ENCODE results near the gene SCRN2. TPM values are rescaled to one million over a fixed set of nuclear protein-coding genes. Genes with fewer than 3 reads are reported as not detected.

Gene SCRN2
- polyA plus RNA-seq, 4 donors: 46.0 to 127 (median 99.7) TPM

DNA sequence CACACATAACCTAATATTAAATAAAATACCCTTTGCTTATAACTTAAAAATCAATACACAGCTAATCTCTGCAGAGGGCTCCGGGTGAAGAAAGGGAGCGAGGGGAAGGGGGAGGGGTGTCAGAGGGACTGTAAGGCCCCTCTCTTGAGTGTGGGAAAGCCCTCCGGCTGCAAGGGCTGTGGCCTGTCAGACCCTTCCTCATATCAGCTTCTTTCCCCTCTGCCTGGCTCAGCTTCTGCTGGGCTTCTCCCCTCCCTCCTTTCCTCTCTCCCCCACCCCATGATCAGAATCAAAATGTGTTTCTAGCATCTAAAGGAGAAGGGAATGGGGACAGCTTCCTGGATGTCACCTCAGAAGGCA is 4.6 kb upstream of the SCRN2 start:
- Histone ChIP-seq H3K4me1 (ENCODE audit: control insufficient read depth in 3 of 3, insufficient read depth in 2 of 3, low read depth in 1 of 3, low read length in 2 of 3) (peaks cover 0 to 35% (median 2%) of the 10 kb centered on the region in 3 donors), H3K27me3 (ENCODE audit: control insufficient read depth in 3 of 3, insufficient read depth in 3 of 3, low read length in 3 of 3) (peaks cover 0 to 50% (median 17%) of the 10 kb centered on the region in 3 donors), H3K9me3 (ENCODE audit: control insufficient read depth in 2 of 2, insufficient read depth in 1 of 2, low read depth in 1 of 2, low read length in 1 of 2) (no peaks in the 10 kb centered on the region), H3K4me3 (ENCODE audit: low read depth in 1 of 3, low read length in 3 of 3) (no peak overlapping the region), H3K36me3 (ENCODE audit: control insufficient read depth in 3 of 3, insufficient read depth in 2 of 3, low read depth in 1 of 3, low read length in 3 of 3) (peaks cover 0 to 4% (median 0%) of the 10 kb centered on the region in 3 donors), H3K27ac (ENCODE audit: low read depth in 1 of 3, low read length in 2 of 3) (no peak overlapping the region)
- FAIRE-seq (no peak), DNase-seq (no peak)
- WGBS, 3 donors: 76 to 90% (median 81%) methylated on average over 3 of the region's 3 CpGs

- Histone ChIP-seq H3K4me3 (ENCODE audit: low read depth in 1 of 3, low read length in 3 of 3) (no peak overlapping the region), H3K4me1 (ENCODE audit: control insufficient read depth in 3 of 3, insufficient read depth in 2 of 3, low read depth in 1 of 3, low read length in 2 of 3) (peaks cover 2 to 35% (median 6%) of the 10 kb centered on the region in 3 donors), H3K27ac (ENCODE audit: low read depth in 1 of 3, low read length in 2 of 3) (no peak overlapping the region), H3K9me3 (ENCODE audit: control insufficient read depth in 2 of 2, insufficient read depth in 1 of 2, low read depth in 1 of 2, low read length in 1 of 2) (no peaks in the 10 kb centered on the region), H3K27me3 (ENCODE audit: control insufficient read depth in 3 of 3, insufficient read depth in 3 of 3, low read length in 3 of 3) (peaks cover 0 to 43% (median 17%) of the 10 kb centered on the region in 3 donors), H3K36me3 (ENCODE audit: control insufficient read depth in 3 of 3, insufficient read depth in 2 of 3, low read depth in 1 of 3, low read length in 3 of 3) (peaks cover 0 to 4% (median 1%) of the 10 kb centered on the region in 3 donors)
- FAIRE-seq: no peak
- WGBS, 3 donors: 62 to 84% (median 80%) methylated on average over 4 of the region's 4 CpGs
- no peak for DNase-seq
Measured at GRCh38 chr17:47844814-47845715, 4.0 kb upstream of the SCRN2 start.

DNA sequence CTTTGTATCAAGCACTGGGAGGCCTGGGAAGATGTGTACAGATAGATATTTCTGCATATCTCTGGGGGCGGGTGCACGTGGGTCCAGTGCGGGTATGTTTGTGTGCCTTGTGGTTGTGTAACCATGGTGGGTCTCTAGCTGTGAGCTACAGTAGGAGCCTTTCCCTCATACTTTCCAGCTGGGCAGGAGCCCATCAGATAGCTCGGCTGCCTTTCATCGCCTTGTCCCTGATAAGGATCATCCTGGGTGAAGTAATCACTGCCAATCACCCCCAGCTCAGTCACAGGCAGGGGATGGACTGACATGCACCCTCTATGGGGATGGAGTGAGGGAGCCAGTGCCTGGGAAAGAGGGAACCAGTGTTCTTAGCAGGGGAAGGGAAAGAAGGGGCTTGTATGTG is 3.2 kb upstream of the SCRN2 start:
- Histone ChIP-seq H3K36me3 (ENCODE audit: control insufficient read depth in 3 of 3, insufficient read depth in 2 of 3, low read depth in 1 of 3, low read length in 3 of 3) (peaks cover 0 to 9% (median 4%) of the 10 kb centered on the region in 3 donors), H3K9me3 (ENCODE audit: control insufficient read depth in 2 of 2, insufficient read depth in 1 of 2, low read depth in 1 of 2, low read length in 1 of 2) (no peaks in the 10 kb centered on the region), H3K27me3 (ENCODE audit: control insufficient read depth in 3 of 3, insufficient read depth in 3 of 3, low read length in 3 of 3) (peaks cover 0 to 35% (median 17%) of the 10 kb centered on the region in 3 donors), H3K4me3 (ENCODE audit: low read depth in 1 of 3, low read length in 3 of 3) (no peak overlapping the region), H3K4me1 (ENCODE audit: control insufficient read depth in 3 of 3, insufficient read depth in 2 of 3, low read depth in 1 of 3, low read length in 2 of 3) (peaks cover 2 to 43% (median 7%) of the 10 kb centered on the region in 3 donors), H3K27ac (ENCODE audit: low read depth in 1 of 3, low read length in 2 of 3) (no peak overlapping the region)
- DNase-seq (no peak), FAIRE-seq (no peak)
- WGBS, 3 donors: 21 to 64% (median 35%) methylated on average over 5 of the region's 5 CpGs

DNA sequence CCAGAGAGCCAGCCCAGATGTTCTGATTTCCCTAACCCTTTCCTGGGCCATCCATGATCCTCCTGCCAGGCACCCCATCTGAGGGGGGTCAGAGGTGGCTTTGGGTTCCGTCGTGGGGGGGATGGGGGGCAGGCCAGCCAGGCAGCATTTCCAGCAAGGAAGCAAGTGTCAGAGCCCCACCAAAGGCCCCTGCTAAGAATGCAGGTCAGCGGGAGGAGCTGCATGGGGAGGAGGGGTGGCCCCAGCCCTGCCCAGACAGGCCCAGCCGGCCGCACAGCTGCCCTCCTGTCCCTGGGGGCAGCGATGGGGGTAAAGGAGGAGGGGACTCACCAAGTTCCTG is 2.3 kb upstream of the SCRN2 start:
- Histone ChIP-seq H3K27ac (ENCODE audit: low read depth in 1 of 3, low read length in 2 of 3) (no peak overlapping the region), H3K9me3 (ENCODE audit: control insufficient read depth in 2 of 2, insufficient read depth in 1 of 2, low read depth in 1 of 2, low read length in 1 of 2) (no peaks in the 10 kb centered on the region), H3K27me3 (ENCODE audit: control insufficient read depth in 3 of 3, insufficient read depth in 3 of 3, low read length in 3 of 3) (peaks cover 0 to 26% (median 14%) of the 10 kb centered on the region in 3 donors), H3K4me1 (ENCODE audit: control insufficient read depth in 3 of 3, insufficient read depth in 2 of 3, low read depth in 1 of 3, low read length in 2 of 3) (peaks cover 2 to 52% (median 7%) of the 10 kb centered on the region in 3 donors), H3K4me3 (ENCODE audit: low read depth in 1 of 3, low read length in 3 of 3) (no peak overlapping the region), H3K36me3 (ENCODE audit: control insufficient read depth in 3 of 3, insufficient read depth in 2 of 3, low read depth in 1 of 3, low read length in 3 of 3) (peaks cover 0 to 17% (median 4%) of the 10 kb centered on the region in 3 donors)
- FAIRE-seq: no peak
- WGBS, 3 donors: 14 to 35% (median 29%) methylated on average over 6 of the region's 6 CpGs
- no peak for DNase-seq

GRCh38 chr17:47841488-47842291 is 617 bp upstream of the SCRN2 start:
- FAIRE-seq: no peak
- WGBS, 3 donors: 30 to 57% (median 42%) methylated on average over 16 of the region's 16 CpGs
- peak overlapping the region in 1 of 3 donors; percentile 65 for H3K4me3 ChIP-seq (ENCODE audit: low read depth in 1 of 3, low read length in 3 of 3)
- H3K9me3 ChIP-seq (ENCODE audit: control insufficient read depth in 2 of 2, insufficient read depth in 1 of 2, low read depth in 1 of 2, low read length in 1 of 2): no peaks in the 10 kb centered on the region
- H3K27me3 ChIP-seq (ENCODE audit: control insufficient read depth in 3 of 3, insufficient read depth in 3 of 3, low read length in 3 of 3): peaks cover 0 to 10% (median 9%) of the 10 kb centered on the region in 3 donors
- peaks cover 0 to 34% (median 5%) of the 10 kb centered on the region in 3 donors for H3K36me3 ChIP-seq (ENCODE audit: control insufficient read depth in 3 of 3, insufficient read depth in 2 of 3, low read depth in 1 of 3, low read length in 3 of 3)
- peak overlapping the region; percentile 65 to 84 (median 67) for H3K27ac ChIP-seq (ENCODE audit: low read depth in 1 of 3, low read length in 2 of 3)
- peaks cover 2 to 66% (median 7%) of the 10 kb centered on the region in 3 donors for H3K4me1 ChIP-seq (ENCODE audit: control insufficient read depth in 3 of 3, insufficient read depth in 2 of 3, low read depth in 1 of 3, low read length in 2 of 3)
- DNase-seq: peak; percentile 57 to 71

GRCh38 chr17:47840001-47840741 is 902 bp downstream of the SCRN2 start:
- Histone ChIP-seq H3K4me3 (ENCODE audit: low read depth in 1 of 3, low read length in 3 of 3) (peak overlapping the region; percentile 65 to 89 (median 78)), H3K4me1 (ENCODE audit: control insufficient read depth in 3 of 3, insufficient read depth in 2 of 3, low read depth in 1 of 3, low read length in 2 of 3) (peaks cover 2 to 66% (median 7%) of the 10 kb centered on the region in 3 donors), H3K27ac (ENCODE audit: low read depth in 1 of 3, low read length in 2 of 3) (peak overlapping the region; percentile 47 to 65 (median 56)), H3K27me3 (ENCODE audit: control insufficient read depth in 3 of 3, insufficient read depth in 3 of 3, low read length in 3 of 3) (peaks cover 0 to 2% (median 0%) of the 10 kb centered on the region in 3 donors), H3K9me3 (ENCODE audit: control insufficient read depth in 2 of 2, insufficient read depth in 1 of 2, low read depth in 1 of 2, low read length in 1 of 2) (no peaks in the 10 kb centered on the region), H3K36me3 (ENCODE audit: control insufficient read depth in 3 of 3, insufficient read depth in 2 of 3, low read depth in 1 of 3, low read length in 3 of 3) (peaks cover 0 to 49% (median 8%) of the 10 kb centered on the region in 3 donors)
- WGBS, 3 donors: 22 to 40% (median 29%) methylated on average over 17 of the region's 17 CpGs
- no peak for FAIRE-seq
- peak; percentile 53 to 68 for DNase-seq

DNA sequence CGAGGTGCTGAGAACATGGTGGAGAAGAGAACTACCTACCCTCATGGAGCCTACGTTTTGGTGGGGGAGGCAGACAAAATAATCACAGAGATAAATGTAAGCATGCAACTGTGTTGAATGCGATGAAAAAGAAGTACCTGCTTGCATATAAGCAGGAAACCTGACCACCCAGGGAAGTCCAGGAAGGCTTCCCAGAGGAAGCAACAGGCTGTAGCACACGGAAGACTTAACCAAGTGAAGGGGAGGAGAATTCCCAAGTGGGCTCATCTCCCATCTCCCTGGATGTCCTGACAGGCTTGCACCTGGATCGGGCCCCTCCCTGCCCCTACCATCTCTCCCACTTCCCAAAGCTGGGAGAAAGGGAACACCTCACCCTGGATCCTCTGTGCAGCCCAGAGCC is 2.0 kb downstream of the SCRN2 start:
- H3K4me1 ChIP-seq (ENCODE audit: control insufficient read depth in 3 of 3, insufficient read depth in 2 of 3, low read depth in 1 of 3, low read length in 2 of 3): peaks cover 2 to 60% (median 7%) of the 10 kb centered on the region in 3 donors
- H3K27me3 ChIP-seq (ENCODE audit: control insufficient read depth in 3 of 3, insufficient read depth in 3 of 3, low read length in 3 of 3): no peaks in the 10 kb centered on the region
- no peak overlapping the region for H3K4me3 ChIP-seq (ENCODE audit: low read depth in 1 of 3, low read length in 3 of 3)
- FAIRE-seq (no peak), DNase-seq (no peak)
- 89 to 92% (median 91%) methylated on average over 5 of the region's 5 CpGs for WGBS, 3 donors
- H3K9me3 ChIP-seq (ENCODE audit: control insufficient read depth in 2 of 2, insufficient read depth in 1 of 2, low read depth in 1 of 2, low read length in 1 of 2): no peaks in the 10 kb centered on the region
- H3K27ac ChIP-seq (ENCODE audit: low read depth in 1 of 3, low read length in 2 of 3): no peak overlapping the region
- peaks cover 0 to 55% (median 8%) of the 10 kb centered on the region in 3 donors for H3K36me3 ChIP-seq (ENCODE audit: control insufficient read depth in 3 of 3, insufficient read depth in 2 of 3, low read depth in 1 of 3, low read length in 3 of 3)

DNA sequence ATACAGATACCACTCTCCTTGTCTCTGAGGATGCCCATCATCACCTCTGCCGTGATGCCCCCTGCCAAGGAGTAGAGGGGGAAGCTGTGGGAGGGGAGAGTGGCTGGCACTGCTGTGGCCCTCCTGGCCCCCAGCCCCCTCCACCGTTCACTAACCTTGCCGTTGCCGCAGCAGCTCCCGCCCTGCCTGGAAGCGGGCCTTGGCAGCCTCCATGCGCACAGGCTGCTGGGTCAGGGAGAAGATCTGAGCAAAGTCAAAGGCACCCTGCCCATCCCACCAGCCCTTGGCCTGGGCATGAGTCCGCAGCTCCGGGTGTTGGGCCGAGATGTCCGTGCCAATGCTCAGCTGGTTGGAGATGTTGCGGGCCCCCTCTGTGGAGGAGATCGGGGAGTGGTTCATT is 2.4 kb downstream of the SCRN2 start:
- Histone ChIP-seq H3K4me1 (ENCODE audit: control insufficient read depth in 3 of 3, insufficient read depth in 2 of 3, low read depth in 1 of 3, low read length in 2 of 3) (peaks cover 2 to 55% (median 7%) of the 10 kb centered on the region in 3 donors), H3K36me3 (ENCODE audit: control insufficient read depth in 3 of 3, insufficient read depth in 2 of 3, low read depth in 1 of 3, low read length in 3 of 3) (peaks cover 0 to 55% (median 8%) of the 10 kb centered on the region in 3 donors), H3K27ac (ENCODE audit: low read depth in 1 of 3, low read length in 2 of 3) (no peak overlapping the region), H3K4me3 (ENCODE audit: low read depth in 1 of 3, low read length in 3 of 3) (no peak overlapping the region), H3K9me3 (ENCODE audit: control insufficient read depth in 2 of 2, insufficient read depth in 1 of 2, low read depth in 1 of 2, low read length in 1 of 2) (no peaks in the 10 kb centered on the region), H3K27me3 (ENCODE audit: control insufficient read depth in 3 of 3, insufficient read depth in 3 of 3, low read length in 3 of 3) (no peaks in the 10 kb centered on the region)
- DNase-seq (no peak), FAIRE-seq (no peak)
- WGBS, 3 donors: 92 to 95% (median 94%) methylated on average over 13 of the region's 13 CpGs
